Measurements from ENCODE around the gene CEACAM6.

GRCh38 chr19:41811981-41812380, 56.7 kb downstream of the CEACAM6 start:
- TF ChIP-seq CTCF (IDR thresholded peaks at IDR 0.05) (no peak), POLR2A (IDR thresholded peaks at IDR 0.05) (no peak)
